ENCODE measurements around the gene STAT3.
A peak's percentile ranks its signal among the peaks of the same experiment; 100 is the strongest.
"Not testable (repeated sequence)": the region's sequence is repeated elsewhere in the genome, so short reads cannot be mapped to it uniquely, and the experiment has no call there.

The STAT3 gene

GRCh38 chr17:42408061-42408460 is 19.8 kb upstream of the STAT3 start:
- no peak for DNase-seq (ENCODE audit: low read depth)

- peak; percentile 67 for DNase-seq (ENCODE audit: low read depth)
Measured at GRCh38 chr17:42407289-42407836, 19.1 kb upstream of the STAT3 start.

DNA sequence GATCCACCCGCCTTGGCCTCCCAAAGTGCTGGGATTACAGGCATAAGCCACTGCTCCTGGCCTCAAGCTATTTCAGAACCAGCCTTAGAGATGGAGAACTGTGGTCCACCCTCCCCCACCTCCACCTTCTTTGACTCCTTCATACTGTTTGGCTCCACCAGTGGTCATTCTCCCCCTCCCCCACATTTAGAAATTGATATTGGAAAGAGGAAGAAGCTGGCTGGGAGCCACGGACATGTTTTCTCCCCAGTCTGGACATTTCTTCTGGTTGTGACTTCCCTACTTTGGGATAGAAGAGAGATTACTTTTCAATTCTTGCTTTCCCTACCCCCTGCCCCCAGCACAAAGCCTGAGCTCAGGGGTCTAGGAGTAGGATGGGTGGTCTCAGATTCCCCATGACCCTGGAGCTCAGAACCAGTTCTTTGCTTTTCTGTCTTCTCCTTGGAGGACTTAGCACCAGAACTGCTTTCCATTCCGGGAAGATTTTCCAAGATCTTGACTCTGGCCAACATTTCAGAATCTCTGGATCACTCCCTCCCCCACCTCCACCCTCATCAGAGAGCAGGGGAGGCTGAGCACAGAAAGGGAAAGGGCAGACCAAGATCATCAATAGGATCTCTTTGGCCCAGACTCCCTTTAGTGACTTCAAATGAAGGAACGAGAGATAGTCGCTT is 18.5 kb upstream of the STAT3 start:
- no peak for DNase-seq (ENCODE audit: low read depth)

- DNase-seq (ENCODE audit: low read depth), result peak; percentile 68
Measured at GRCh38 chr17:42405963-42406495, 17.8 kb upstream of the STAT3 start.

DNA sequence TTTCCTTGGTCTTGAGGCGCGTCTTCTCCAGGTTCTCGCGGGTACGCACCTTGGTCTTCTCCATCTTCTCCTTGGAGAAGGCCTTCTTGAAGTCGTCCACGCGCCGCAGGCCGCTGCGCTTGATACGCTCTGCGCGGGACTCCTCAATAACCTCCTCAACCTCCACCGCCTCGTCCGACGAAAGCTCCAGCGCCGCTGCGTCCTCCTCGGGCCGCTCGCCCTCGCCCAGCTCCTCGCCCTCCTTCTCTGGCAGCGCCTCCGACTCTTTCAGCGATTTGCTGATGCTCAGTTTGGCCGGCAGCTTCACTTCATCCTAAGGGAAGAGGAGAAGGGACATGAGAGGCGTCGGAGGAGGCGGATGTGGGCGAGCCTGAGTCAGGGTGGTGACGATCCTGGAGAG is 16.8 kb upstream of the STAT3 start:
- DNase-seq (ENCODE audit: low read depth), result no peak

DNA sequence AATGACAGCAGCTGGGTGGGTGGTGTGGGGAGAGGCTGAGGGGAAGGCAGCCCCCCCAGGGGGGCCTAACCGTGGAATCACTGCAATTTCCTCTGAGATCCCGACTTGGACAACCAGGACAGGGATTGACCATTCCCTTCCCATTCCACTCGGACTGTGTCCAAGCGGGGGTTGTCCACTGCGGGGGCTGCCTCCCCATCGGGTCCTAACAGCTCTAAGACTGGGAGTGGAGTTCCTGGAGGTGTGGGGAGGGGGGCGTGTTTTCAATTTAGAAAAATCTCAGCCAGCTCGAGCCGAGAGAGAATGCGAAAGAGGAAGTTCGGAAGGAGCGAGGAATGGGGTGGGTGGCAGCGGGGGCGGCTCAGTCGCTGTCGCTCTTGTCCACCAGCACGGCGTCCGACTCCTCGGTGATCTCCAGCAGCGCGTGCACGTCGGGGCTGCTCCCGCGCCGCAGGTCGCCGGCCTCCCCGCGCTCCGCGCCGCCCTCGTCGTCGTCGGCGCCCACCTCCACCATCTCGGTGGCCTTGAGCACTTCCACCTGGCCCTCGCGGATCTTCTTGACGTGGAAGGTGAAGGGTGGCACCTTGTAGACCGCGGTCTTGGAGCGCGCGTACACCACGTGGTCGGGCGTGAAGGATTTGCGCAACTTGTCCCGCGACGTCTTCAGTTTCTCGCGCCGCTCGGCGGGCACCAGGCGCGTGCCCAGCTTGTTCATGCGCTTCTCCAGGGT is 16.2 kb upstream of the STAT3 start:
- DNase-seq (ENCODE audit: low read depth), result no peak

DNA sequence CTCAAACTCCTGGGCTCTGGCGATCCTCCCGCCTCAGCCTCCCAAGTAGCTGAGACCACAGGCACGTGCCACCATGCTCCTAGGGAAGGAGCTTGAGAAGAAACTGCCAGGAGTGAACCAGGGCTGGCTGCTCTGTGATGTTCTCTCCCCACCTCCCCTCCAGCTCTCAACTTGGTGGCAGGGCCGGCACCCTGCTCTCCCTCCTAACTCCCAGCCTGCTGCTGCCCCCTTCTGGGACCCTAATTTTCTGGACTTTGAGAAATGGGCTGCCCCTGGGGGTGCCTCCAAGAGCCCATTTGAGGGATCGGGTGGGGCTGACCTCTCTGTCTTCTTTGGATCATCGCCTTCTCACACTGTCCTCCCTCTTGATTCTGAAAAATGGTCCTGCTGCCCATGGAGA is 14.9 kb upstream of the STAT3 start:
- no peak for DNase-seq (ENCODE audit: low read depth)

DNA sequence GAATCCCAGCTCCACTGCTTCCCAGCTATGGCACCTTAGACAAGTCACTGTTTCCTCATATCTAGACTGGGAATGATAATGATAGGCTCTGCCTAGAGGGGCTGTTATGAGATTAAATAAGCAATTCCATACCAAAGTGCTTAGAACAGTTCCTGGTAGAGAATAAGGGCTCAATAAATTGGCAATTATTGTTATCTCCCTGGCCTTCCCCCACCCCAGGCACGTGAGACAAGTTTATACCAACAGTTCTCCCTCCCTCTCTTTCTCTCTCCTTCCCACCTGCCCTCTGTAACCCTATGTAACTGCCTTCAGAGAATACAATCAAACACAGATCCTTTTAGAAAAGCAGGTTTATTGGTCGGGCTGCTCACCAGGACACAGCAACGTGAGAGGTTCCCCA is 13.9 kb upstream of the STAT3 start:
- no peak for DNase-seq (ENCODE audit: low read depth)

GRCh38 chr17:42400844-42401375 is 12.7 kb upstream of the STAT3 start:
- not testable (repeated sequence) for DNase-seq (ENCODE audit: low read depth)

GRCh38 chr17:42399948-42400843 is 12.0 kb upstream of the STAT3 start:
- DNase-seq (ENCODE audit: low read depth), result no peak

GRCh38 chr17:42399121-42399520 is 10.9 kb upstream of the STAT3 start:
- no peak for DNase-seq (ENCODE audit: low read depth)

DNA sequence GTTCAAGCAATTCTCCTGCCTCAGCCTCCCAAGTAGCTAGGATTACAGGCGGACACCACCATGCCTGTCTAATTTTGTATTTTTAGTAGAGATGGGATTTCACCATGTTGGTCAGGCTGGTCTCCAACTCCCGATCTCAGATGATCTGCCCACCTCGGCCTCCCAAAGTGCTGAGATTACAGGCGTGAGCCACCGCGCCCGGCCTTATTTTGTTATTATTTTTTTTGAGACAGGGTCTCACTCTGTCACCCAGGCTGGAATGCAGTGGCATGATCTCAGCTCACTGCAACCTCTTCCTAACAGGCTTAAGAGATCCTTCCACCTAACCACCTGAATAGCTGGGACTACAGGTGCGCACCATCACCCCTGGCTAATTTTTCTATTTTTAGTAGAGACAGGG is 7.4 kb upstream of the STAT3 start:
- DNase-seq (ENCODE audit: low read depth), result not testable (repeated sequence)

DNA sequence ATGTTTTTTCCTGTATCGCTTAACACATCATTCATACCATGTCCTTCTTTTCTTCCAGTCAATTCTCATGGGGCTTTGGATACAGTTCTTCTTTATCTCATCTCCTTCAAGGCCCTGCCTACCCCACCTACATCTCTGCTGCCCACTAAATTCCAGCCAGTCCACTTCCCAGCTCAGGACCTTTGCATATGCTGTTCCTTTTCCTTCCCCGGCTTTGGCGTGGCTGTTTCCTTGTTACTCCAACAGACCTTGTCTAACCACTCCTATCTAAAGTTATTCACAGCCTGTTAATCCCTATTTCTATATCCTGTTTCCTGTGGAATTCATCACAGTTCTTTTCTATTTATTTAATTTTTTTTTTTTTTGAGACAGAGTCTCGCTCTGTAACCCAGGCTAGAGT is 6.6 kb upstream of the STAT3 start:
- DNase-seq (ENCODE audit: low read depth), result peak; percentile 31

- DNase-seq (ENCODE audit: low read depth), result no peak
Measured at GRCh38 chr17:42392692-42393415, 4.6 kb upstream of the STAT3 start.

- not testable (repeated sequence) for DNase-seq (ENCODE audit: low read depth)
Measured at GRCh38 chr17:42391439-42391838, 3.2 kb upstream of the STAT3 start.

- no peak for DNase-seq (ENCODE audit: low read depth)
Measured at GRCh38 chr17:42389899-42390298, 1.7 kb upstream of the STAT3 start.

GRCh38 chr17:42389135-42389417 is 834 bp upstream of the STAT3 start:
- peak; percentile 87 for DNase-seq (ENCODE audit: low read depth)

GRCh38 chr17:42387661-42388380 is 421 bp downstream of the STAT3 start:
- DNase-seq (ENCODE audit: low read depth), result no peak

GRCh38 chr17:42386777-42387657 is 1.2 kb downstream of the STAT3 start:
- peak; percentile 94 for DNase-seq (ENCODE audit: low read depth)

DNA sequence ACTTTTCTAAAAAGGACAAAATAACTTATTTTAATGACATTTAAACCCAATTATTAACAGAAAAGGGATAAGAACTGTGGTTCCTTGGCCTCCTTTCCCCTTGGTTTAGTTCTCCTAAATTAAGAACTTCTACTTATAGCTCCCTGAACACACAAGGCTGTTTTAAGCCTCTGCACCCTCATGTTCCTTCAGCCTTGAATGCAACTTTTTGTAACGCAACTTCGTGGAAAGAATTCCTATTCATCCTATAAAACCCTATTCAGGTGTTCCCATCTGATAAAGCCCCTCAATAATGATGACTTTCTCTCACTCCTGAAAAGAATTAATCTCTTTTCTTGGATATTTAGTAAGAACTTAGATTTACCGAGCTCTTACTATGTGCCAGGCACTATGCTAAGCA is 6.3 kb downstream of the STAT3 start:
- DNase-seq (ENCODE audit: low read depth), result no peak

All from amniotic epithelial cell (primary cell).